Osteocyte (in vitro differentiated cells): ENCODE results near the gene FBXO46. TPM values are rescaled to one million over a fixed set of nuclear protein-coding genes. Genes with fewer than 3 reads are reported as not detected.
"Not testable (repeated sequence)": the region's sequence is repeated elsewhere in the genome, so short reads cannot be mapped to it uniquely, and the experiment has no call there.

Experiments
- DNase-seq: peaks from one replicate; pipeline ENCODE4 v3.0.0; 2021; ENCODE audit warnings: mixed read lengths; ENCODE audit not compliant: unreplicated experiment; ENCODE audit errors: extremely low spot score
- H3K27ac Mint-ChIP-seq: one replicate; pipeline ENCODE4 v1.8.0; 2021; ENCODE audit warnings: mild to moderate bottlenecking, mixed read lengths; ENCODE audit not compliant: unreplicated experiment
- H3K27me3 Mint-ChIP-seq: one replicate; pipeline ENCODE4 v1.8.0; 2021; ENCODE audit warnings: mixed read lengths; ENCODE audit not compliant: unreplicated experiment
- H3K36me3 Mint-ChIP-seq: one replicate; pipeline ENCODE4 v1.8.0; 2021; ENCODE audit warnings: mixed read lengths; ENCODE audit not compliant: unreplicated experiment
- H3K4me1 Mint-ChIP-seq: one replicate; pipeline ENCODE4 v1.8.0; 2021; ENCODE audit warnings: mixed read lengths; ENCODE audit not compliant: unreplicated experiment
- H3K4me3 Mint-ChIP-seq: one replicate; pipeline ENCODE4 v1.8.0; 2021; ENCODE audit warnings: mild to moderate bottlenecking, moderate library complexity, mixed read lengths; ENCODE audit not compliant: unreplicated experiment
- H3K9me3 Mint-ChIP-seq: one replicate; pipeline ENCODE4 v1.8.0; 2021; ENCODE audit warnings: mixed read lengths; ENCODE audit not compliant: unreplicated experiment
- CTCF ChIP-seq: fragments of 200-600 bp; sonication (generic); IDR thresholded peaks from 2 replicates; pipeline ENCODE4 v1.5.0; 2021; ENCODE audit warnings: antibody characterized with exemption, mild to moderate bottlenecking, moderate library complexity
- total RNA-seq: library from RNA; stranded (reverse); gene quantifications from 2 replicates; pipeline ENCODE4 v1.2.1, GENCODE V29; 2021

Gene FBXO46
- total RNA-seq, 1 donor from 2014 or later = 18.3 TPM

GRCh38 chr19:45753548-45753947, 22.9 kb upstream of the FBXO46 start:
- DNase-seq = no peak
- TF ChIP-seq CTCF = no peak
- peaks cover 8% of the 10 kb centered on the region for H3K4me1 Mint-ChIP-seq
- H3K27me3 Mint-ChIP-seq = no peaks in the 10 kb centered on the region
- no peaks in the 10 kb centered on the region for H3K9me3 Mint-ChIP-seq
- no peak overlapping the region for H3K4me3 Mint-ChIP-seq
- H3K36me3 Mint-ChIP-seq = no peaks in the 10 kb centered on the region
- no peak overlapping the region for H3K27ac Mint-ChIP-seq

GRCh38 chr19:45752639-45753038, 21.9 kb upstream of the FBXO46 start:
- DNase-seq = no peak
- Mint-ChIP-seq H3K27me3 (no peaks in the 10 kb centered on the region), H3K27ac (no peak overlapping the region), H3K4me3 (no peak overlapping the region), H3K9me3 (no peaks in the 10 kb centered on the region), H3K4me1 (peaks cover 6% of the 10 kb centered on the region), H3K36me3 (no peaks in the 10 kb centered on the region)
- TF ChIP-seq CTCF = no peak

GRCh38 chr19:45751483-45751882, 20.8 kb upstream of the FBXO46 start:
- not testable (repeated sequence) for H3K4me1 Mint-ChIP-seq, DNase-seq, H3K9me3 Mint-ChIP-seq, H3K36me3 Mint-ChIP-seq, H3K4me3 Mint-ChIP-seq, H3K27me3 Mint-ChIP-seq, H3K27ac Mint-ChIP-seq

GRCh38 chr19:45747513-45747912, 16.8 kb upstream of the FBXO46 start:
- H3K27ac Mint-ChIP-seq = no peak overlapping the region
- peaks cover 6% of the 10 kb centered on the region for H3K4me1 Mint-ChIP-seq
- H3K4me3 Mint-ChIP-seq = no peak overlapping the region
- TF ChIP-seq CTCF = no peak
- no peaks in the 10 kb centered on the region for H3K9me3 Mint-ChIP-seq
- H3K27me3 Mint-ChIP-seq = no peaks in the 10 kb centered on the region
- DNase-seq = no peak
- no peaks in the 10 kb centered on the region for H3K36me3 Mint-ChIP-seq

- no peak for DNase-seq
- H3K4me1 Mint-ChIP-seq = peaks cover 6% of the 10 kb centered on the region
- peaks cover 3% of the 10 kb centered on the region for H3K27me3 Mint-ChIP-seq
- no peak for TF ChIP-seq CTCF
- H3K4me3 Mint-ChIP-seq = no peak overlapping the region
- H3K36me3 Mint-ChIP-seq = no peaks in the 10 kb centered on the region
- no peak overlapping the region for H3K27ac Mint-ChIP-seq
- H3K9me3 Mint-ChIP-seq = no peaks in the 10 kb centered on the region
These were observed 16.2 kb upstream of the FBXO46 start for GRCh38 chr19:45746866-45747265.

- Mint-ChIP-seq H3K27me3 (peaks cover 3% of the 10 kb centered on the region), H3K4me3 (no peak overlapping the region), H3K4me1 (peaks cover 6% of the 10 kb centered on the region), H3K27ac (no peak overlapping the region), H3K36me3 (no peaks in the 10 kb centered on the region), H3K9me3 (no peaks in the 10 kb centered on the region)
- no peak for DNase-seq
- TF ChIP-seq CTCF = no peak
These were observed 14.9 kb upstream of the FBXO46 start for GRCh38 chr19:45745606-45746005.
